Loucy (cell line): Measurements from ENCODE around the gene APPBP2.

ENCODE experiments used
- EZH2phosphoT487 ChIP-seq: fragments of 200-600 bp; IDR thresholded peaks from 2 replicates; pipeline ENCODE4 v1.6.1; 2018; ENCODE audit warnings: antibody characterized with exemption, mild to moderate bottlenecking, moderate library complexity, borderline replicate concordance
- TF ChIP-seq, protein P1 (sequence below): fragments of 200-600 bp; sonication (generic); conservative IDR thresholded peaks from 2 replicates; pipeline ENCODE4 v1.5.1; 2014; ENCODE audit warnings: mild to moderate bottlenecking, antibody characterized with exemption, low read length

DNA sequence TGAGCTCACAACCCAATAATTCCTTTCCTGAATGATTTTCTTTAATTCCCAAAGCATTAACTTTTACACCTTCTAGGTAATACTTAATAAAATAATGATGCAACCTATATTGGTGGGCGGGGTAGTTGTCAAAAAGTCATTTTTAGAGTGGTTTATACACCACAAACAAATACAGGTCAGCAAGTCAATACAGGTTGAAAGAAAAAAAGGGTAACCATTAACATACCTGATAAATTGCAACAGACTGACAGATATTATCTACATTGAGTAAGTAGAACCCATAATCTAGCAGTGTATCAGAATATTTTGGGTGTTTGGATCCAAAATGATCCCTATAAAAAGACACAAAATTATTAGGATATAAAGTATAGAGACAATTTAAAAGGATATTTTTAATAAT, 64.5 kb downstream of the APPBP2 start:
- TF ChIP-seq, protein P1, sequence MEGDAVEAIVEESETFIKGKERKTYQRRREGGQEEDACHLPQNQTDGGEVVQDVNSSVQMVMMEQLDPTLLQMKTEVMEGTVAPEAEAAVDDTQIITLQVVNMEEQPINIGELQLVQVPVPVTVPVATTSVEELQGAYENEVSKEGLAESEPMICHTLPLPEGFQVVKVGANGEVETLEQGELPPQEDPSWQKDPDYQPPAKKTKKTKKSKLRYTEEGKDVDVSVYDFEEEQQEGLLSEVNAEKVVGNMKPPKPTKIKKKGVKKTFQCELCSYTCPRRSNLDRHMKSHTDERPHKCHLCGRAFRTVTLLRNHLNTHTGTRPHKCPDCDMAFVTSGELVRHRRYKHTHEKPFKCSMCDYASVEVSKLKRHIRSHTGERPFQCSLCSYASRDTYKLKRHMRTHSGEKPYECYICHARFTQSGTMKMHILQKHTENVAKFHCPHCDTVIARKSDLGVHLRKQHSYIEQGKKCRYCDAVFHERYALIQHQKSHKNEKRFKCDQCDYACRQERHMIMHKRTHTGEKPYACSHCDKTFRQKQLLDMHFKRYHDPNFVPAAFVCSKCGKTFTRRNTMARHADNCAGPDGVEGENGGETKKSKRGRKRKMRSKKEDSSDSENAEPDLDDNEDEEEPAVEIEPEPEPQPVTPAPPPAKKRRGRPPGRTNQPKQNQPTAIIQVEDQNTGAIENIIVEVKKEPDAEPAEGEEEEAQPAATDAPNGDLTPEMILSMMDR = no peak
- TF ChIP-seq EZH2phosphoT487 = no peak
